Progenitor cell of endocrine pancreas (in vitro differentiated cells): ENCODE results near the gene ADTRP. TPM values are rescaled to one million over a fixed set of nuclear protein-coding genes. Genes with fewer than 3 reads are reported as not detected.
A peak's percentile ranks its signal among the peaks of the same experiment; 100 is the strongest.

Experiments
- DNase-seq: peaks from one replicate; pipeline ENCODE4 v3.0.0; 2021; ENCODE audit warnings: low spot score; ENCODE audit not compliant: unreplicated experiment
- H3K27ac Mint-ChIP-seq: 2 replicates; pipeline ENCODE4 v1.8.0; 2021; ENCODE audit warnings: mild to moderate bottlenecking, moderate library complexity, mixed read lengths
- H3K27me3 Mint-ChIP-seq: 2 replicates; pipeline ENCODE4 v1.8.0; 2021; ENCODE audit warnings: mixed read lengths
- H3K36me3 Mint-ChIP-seq: 2 replicates; pipeline ENCODE4 v1.8.0; 2022; ENCODE audit warnings: mixed read lengths; ENCODE audit not compliant: insufficient read depth
- H3K4me1 Mint-ChIP-seq: 2 replicates; pipeline ENCODE4 v1.8.0; 2021; ENCODE audit warnings: low read depth, mixed read lengths
- H3K4me3 Mint-ChIP-seq: 2 replicates; pipeline ENCODE4 v1.8.0; 2021; ENCODE audit warnings: low read depth, mild to moderate bottlenecking, moderate library complexity, mixed read lengths
- H3K9me3 Mint-ChIP-seq: 2 replicates; pipeline ENCODE4 v1.8.0; 2021; ENCODE audit warnings: low read depth, mixed read lengths
- total RNA-seq: library from RNA; stranded (reverse); gene quantifications from 2 replicates; pipeline ENCODE4 v1.2.1, GENCODE V29; 2021
- TF ChIP-seq, protein P1 (sequence below): fragments of 200-600 bp; sonication (generic); IDR thresholded peaks from one replicate; pipeline ENCODE4 v1.5.0; 2021; ENCODE audit warnings: antibody characterized with exemption, mild to moderate bottlenecking; ENCODE audit not compliant: unreplicated experiment

The ADTRP gene
- total RNA-seq, 1 donor from 2014 or later = not detected

DNA sequence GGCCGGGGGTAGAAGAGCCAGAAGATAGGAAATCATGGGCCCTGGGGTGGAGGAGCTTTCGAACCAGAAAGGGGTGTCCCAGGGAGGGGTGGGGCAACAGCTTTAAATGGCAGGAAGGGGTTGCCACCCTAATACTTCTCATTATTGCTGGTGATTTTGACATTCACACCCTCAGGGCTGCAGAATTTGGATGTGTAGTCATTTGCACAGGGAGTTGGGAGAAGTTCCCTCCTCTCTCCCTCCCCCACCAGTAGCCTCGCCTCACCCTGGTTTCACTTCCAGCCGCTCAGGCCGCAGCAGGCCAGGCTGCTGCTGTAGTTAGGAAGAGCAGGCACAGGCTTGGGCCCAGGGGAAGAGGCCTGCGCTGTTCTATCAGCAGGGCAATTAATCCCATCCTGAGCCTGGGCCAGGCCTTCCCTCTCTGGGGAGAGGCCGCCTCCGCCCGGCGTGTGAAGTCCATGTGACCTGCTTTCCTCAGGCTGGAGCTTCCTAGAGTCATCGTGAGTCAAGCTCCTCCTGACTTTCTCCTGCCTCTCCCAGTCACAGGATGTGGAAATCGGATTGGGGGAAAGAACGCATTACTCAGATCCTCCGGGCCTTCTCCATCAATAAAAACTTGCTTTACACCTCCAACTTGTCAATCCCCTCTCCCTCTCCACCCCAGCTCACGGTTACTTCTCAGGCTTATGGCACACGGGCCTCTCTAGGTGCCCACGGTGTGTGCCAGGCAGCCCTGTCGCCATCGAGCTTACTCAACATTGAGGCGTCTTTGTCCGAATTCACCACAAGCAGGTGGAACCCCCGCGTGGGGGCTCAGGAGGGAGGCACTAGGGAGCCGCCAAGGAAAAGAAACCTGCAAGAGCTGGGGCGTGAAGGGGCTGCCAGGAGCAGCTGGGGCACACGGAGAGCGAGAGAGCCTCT, 7.8 kb downstream of the ADTRP start:
- Mint-ChIP-seq H3K27me3 (peaks cover 17% of the 10 kb centered on the region), H3K36me3 (no peaks in the 10 kb centered on the region), H3K27ac (peak overlapping the region; percentile 65), H3K9me3 (no peaks in the 10 kb centered on the region), H3K4me3 (no peak overlapping the region), H3K4me1 (peaks cover 15% of the 10 kb centered on the region)
- TF ChIP-seq, protein P1, sequence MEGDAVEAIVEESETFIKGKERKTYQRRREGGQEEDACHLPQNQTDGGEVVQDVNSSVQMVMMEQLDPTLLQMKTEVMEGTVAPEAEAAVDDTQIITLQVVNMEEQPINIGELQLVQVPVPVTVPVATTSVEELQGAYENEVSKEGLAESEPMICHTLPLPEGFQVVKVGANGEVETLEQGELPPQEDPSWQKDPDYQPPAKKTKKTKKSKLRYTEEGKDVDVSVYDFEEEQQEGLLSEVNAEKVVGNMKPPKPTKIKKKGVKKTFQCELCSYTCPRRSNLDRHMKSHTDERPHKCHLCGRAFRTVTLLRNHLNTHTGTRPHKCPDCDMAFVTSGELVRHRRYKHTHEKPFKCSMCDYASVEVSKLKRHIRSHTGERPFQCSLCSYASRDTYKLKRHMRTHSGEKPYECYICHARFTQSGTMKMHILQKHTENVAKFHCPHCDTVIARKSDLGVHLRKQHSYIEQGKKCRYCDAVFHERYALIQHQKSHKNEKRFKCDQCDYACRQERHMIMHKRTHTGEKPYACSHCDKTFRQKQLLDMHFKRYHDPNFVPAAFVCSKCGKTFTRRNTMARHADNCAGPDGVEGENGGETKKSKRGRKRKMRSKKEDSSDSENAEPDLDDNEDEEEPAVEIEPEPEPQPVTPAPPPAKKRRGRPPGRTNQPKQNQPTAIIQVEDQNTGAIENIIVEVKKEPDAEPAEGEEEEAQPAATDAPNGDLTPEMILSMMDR = no peak
- DNase-seq = no peak

DNA sequence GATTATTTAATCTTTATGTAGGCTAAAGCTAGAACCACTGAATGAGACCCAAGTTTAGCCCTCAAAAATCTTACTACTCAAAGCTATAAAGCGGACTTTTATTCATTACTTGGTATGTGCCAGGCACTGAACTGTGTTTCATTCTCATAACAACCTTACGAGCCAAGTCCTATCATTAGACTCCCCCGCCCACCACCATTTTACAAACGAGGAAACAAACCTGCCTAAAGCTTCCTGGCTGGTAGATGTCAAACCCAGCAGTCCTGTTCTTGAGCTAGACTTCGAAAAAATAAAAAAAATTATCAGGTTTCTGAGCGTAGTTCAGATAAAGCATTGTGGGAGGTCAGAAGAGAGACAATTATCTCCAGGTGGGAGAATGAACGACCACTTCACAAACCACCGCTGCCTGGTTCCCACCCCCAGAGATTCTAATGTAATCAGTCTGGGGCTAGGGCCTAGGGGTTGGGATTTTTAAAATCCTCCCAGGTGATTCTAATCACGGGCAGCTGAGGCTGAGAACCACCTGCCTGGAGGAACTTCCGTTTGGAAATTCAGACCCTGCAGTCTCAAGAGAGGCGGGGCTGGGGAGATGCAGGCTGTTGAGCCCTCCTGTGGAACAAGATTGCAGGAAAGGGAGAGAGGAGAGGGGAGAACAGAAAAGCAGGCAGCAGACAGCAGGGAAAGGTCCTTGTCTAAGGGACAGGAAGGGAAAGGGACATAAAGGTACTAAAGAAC, 8.6 kb downstream of the ADTRP start:
- DNase-seq = no peak
- TF ChIP-seq, protein P1 = no peak
- H3K4me1 Mint-ChIP-seq = peaks cover 16% of the 10 kb centered on the region

DNA sequence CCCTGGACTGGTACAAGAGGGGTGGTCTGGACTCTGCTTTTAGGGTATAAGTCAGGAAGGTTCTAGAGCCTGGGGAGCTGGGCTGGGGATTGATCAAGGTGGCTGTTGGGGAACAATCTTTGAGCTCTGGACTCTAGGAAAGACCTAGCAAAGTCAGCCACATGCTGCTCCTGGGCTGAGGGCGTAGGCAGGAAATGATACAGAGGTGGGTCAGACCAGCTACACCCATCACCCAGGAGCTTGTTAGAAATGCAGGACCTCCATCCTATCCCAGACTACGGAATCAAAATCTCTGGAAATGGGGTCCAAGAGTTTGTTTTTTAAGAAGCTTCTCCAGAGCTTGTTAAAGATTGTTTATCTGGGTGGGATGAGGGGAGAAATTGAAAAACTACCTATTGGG, 9.4 kb downstream of the ADTRP start:
- Mint-ChIP-seq H3K9me3 (no peaks in the 10 kb centered on the region), H3K4me1 (peaks cover 17% of the 10 kb centered on the region), H3K27me3 (peaks cover 17% of the 10 kb centered on the region), H3K36me3 (no peaks in the 10 kb centered on the region), H3K27ac (no peak overlapping the region), H3K4me3 (no peak overlapping the region)
- TF ChIP-seq, protein P1 = no peak
- no peak for DNase-seq

More for the DNA sequence above, 8.6 kb downstream of the ADTRP start:
- Mint-ChIP-seq H3K27ac (peak overlapping the region; percentile 65), H3K27me3 (peaks cover 17% of the 10 kb centered on the region), H3K36me3 (no peaks in the 10 kb centered on the region), H3K4me3 (no peak overlapping the region), H3K9me3 (no peaks in the 10 kb centered on the region)

DNA sequence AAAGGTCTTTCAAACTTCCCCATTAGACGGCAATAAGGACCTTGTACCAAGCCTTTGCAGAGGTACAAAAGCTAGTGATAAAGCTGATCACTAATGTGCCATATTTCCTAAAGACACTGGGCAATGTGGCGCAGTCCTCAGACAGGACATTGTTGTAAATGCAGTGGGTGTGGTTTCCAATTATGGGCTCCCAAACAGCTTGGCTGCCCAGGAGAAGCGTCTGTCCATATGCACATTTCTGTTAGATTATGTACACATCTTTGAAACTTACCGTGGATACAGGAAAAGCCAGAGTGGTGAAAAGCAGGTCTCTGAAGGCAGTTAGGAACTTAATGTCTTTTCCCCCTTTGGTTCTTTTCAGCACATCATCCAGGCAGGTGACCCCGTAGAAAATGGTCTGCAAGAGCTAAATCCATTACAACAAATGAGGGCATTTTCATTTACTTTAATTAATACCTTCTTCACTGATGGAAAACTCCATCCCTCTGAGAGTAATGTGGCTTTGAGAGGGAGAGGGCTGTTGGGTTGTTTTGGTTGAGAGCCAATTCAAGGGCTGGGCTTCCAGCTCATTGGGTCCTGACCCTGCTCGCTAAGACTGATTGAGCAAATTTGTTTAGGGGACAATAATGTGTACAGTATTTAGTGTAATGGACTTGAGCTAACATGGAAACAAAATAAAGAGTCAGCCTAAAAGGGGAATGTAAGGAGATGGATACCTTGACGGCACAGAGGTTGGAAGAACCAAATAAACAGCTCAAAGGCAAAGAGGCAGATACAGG, 10.4 kb downstream of the ADTRP start:
- Mint-ChIP-seq H3K9me3 (no peaks in the 10 kb centered on the region), H3K36me3 (no peaks in the 10 kb centered on the region), H3K4me1 (peaks cover 26% of the 10 kb centered on the region), H3K27ac (no peak overlapping the region), H3K4me3 (no peak overlapping the region), H3K27me3 (peaks cover 17% of the 10 kb centered on the region)
- TF ChIP-seq, protein P1 = no peak
- DNase-seq = no peak

DNA sequence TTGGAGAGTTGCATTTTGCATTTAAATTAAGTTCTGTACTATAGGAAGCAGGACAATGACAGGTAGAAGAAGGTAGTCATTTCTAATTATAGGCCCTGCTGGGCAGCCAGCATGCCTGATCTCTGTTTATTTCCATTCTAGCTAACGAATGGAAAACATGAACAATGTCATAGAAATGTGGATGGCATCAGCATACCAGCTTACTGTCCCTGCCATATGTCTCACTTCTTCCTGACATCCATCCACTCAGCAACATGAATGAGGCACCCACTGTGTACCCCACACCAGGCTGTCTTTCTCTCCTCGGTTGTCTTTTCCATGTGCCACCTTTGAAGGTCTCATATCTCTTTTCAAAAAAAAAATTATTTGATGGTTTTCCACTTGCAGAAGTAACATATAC, 11.1 kb downstream of the ADTRP start:
- H3K4me1 Mint-ChIP-seq = peaks cover 33% of the 10 kb centered on the region
- DNase-seq = no peak
- H3K4me3 Mint-ChIP-seq = no peak overlapping the region
- no peaks in the 10 kb centered on the region for H3K9me3 Mint-ChIP-seq
- no peak overlapping the region for H3K27ac Mint-ChIP-seq
- TF ChIP-seq, protein P1 = no peak
- H3K27me3 Mint-ChIP-seq = peaks cover 10% of the 10 kb centered on the region
- no peaks in the 10 kb centered on the region for H3K36me3 Mint-ChIP-seq
